ENCODE data around the gene C1QL1. TPM values are rescaled to one million over a fixed set of nuclear protein-coding genes. Genes with fewer than 3 reads are reported as not detected.

C1QL1 gene
- total RNA-seq, 1 experiment from 2014 or later: 3.5 TPM

- peak; percentile 89 for ATAC-seq
- TF ChIP-seq CTCF (IDR thresholded peaks at IDR 0.05 in 2 of 3, conservative IDR thresholded peaks at IDR 0.05 in 1 of 3; ENCODE audit: borderline replicate concordance in 1 of 3, insufficient read depth in 1 of 3, low read depth in 2 of 3, low read length in 2 of 3): peak in 2 of 3 experiments; percentile 26 to 29; a peak in 3 of 6 replicates
- TF ChIP-seq SP1 (IDR thresholded peaks at IDR 0.05; ENCODE audit: low read depth): no peak
- Histone ChIP-seq H2AFZ (ENCODE audit: low read depth, low read length, poor library complexity, severe bottlenecking) (no peak overlapping the region), H3K9me3 (ENCODE audit: control insufficient read depth in 1 of 2, insufficient read depth in 1 of 2, low read depth in 1 of 2, low read length in 2 of 2) (no peaks in the 10 kb centered on the region), H4K20me1 (ENCODE audit: insufficient read depth) (no peaks in the 10 kb centered on the region), H3K27me3 (ENCODE audit: insufficient read depth, low read length) (no peaks in the 10 kb centered on the region), H3K36me3 (ENCODE audit: control insufficient read depth in 1 of 2, insufficient read depth in 2 of 2, low read length in 2 of 2) (no peaks in the 10 kb centered on the region), H3K4me2 (ENCODE audit: low read length) (no peak overlapping the region), H3K4me3 (replicated peaks in 1 of 2; ENCODE audit: low read depth in 1 of 2, low read length in 2 of 2) (no peak overlapping the region), H3K4me1 (ENCODE audit: control insufficient read depth in 1 of 2, insufficient read depth in 2 of 2, low read length in 2 of 2) (peaks cover 6 to 11% of the 10 kb centered on the region in 2 experiments), H3K79me2 (ENCODE audit: insufficient read depth, low read length) (no peaks in the 10 kb centered on the region), H3K9ac (ENCODE audit: low read length) (no peak overlapping the region), H3K9me2 (ENCODE audit: insufficient read depth) (no peaks in the 10 kb centered on the region), H3K27ac (ENCODE audit: low read depth, low read length) (no peak overlapping the region)
- DNase-seq (ENCODE audit: low read depth, low spot score): no peak
- intact Hi-C loops (cut with micrococcal nuclease): no loop called here
- no TSS peak for BruUV-seq (replicated peaks)
- ChIA-PET POLR2A (no interaction called here), CTCF (interaction anchor here (1.0 kb wide), 1 partner anchor 42 kb away, joined by 4 read pairs; no protein-coding TSS in a partner anchor), RAD21 (ENCODE audit: low non-redundant PET in 1 of 2, low total read pairs in 2 of 2, uncharacterized antibody in 2 of 2, unreplicated experiment in 2 of 2) (no interaction called here)
Measured at GRCh38 chr17:44961921-44962350, 6.2 kb downstream of the C1QL1 start.

- no TSS peak for BruUV-seq (replicated peaks)
- ATAC-seq: no peak
- Histone ChIP-seq H3K36me3 (ENCODE audit: control insufficient read depth in 1 of 2, insufficient read depth in 2 of 2, low read length in 2 of 2) (no peaks in the 10 kb centered on the region), H3K4me1 (ENCODE audit: control insufficient read depth in 1 of 2, insufficient read depth in 2 of 2, low read length in 2 of 2) (peaks cover 6 to 11% of the 10 kb centered on the region in 2 experiments), H3K27ac (ENCODE audit: low read depth, low read length) (no peak overlapping the region; the same call in 1 of the 2 replicates), H3K9me3 (ENCODE audit: control insufficient read depth in 1 of 2, insufficient read depth in 1 of 2, low read depth in 1 of 2, low read length in 2 of 2) (no peaks in the 10 kb centered on the region), H2AFZ (ENCODE audit: low read depth, low read length, poor library complexity, severe bottlenecking) (no peak overlapping the region), H4K20me1 (ENCODE audit: insufficient read depth) (no peaks in the 10 kb centered on the region), H3K9ac (ENCODE audit: low read length) (no peak overlapping the region), H3K9me2 (ENCODE audit: insufficient read depth) (no peaks in the 10 kb centered on the region), H3K27me3 (ENCODE audit: insufficient read depth, low read length) (no peaks in the 10 kb centered on the region), H3K4me3 (replicated peaks in 1 of 2; ENCODE audit: low read depth in 1 of 2, low read length in 2 of 2) (no peak overlapping the region), H3K79me2 (ENCODE audit: insufficient read depth, low read length) (no peaks in the 10 kb centered on the region), H3K4me2 (ENCODE audit: low read length) (peak overlapping the region; percentile 25; the same call in 1 of the 2 replicates)
- POLR2A ChIA-PET: no interaction called here
- intact Hi-C loops (cut with micrococcal nuclease): no loop called here
- no peak for TF ChIP-seq SIN3A (IDR thresholded peaks at IDR 0.05; ENCODE audit: low read depth)
- TF ChIP-seq CBX3 (IDR thresholded peaks at IDR 0.05; ENCODE audit: low read depth): no peak
- TF ChIP-seq EGR1 (IDR thresholded peaks at IDR 0.05; ENCODE audit: low read depth): no peak
- TF ChIP-seq ZNF274 (IDR thresholded peaks at IDR 0.05; ENCODE audit: low read depth, low read length): no peak
- TF ChIP-seq POLR2A (IDR thresholded peaks at IDR 0.05; ENCODE audit: borderline replicate concordance, extremely low read depth, insufficient read depth, insufficient read length): no peak
- TF ChIP-seq SP1 (IDR thresholded peaks at IDR 0.05; ENCODE audit: low read depth): no peak
- no peak for TF ChIP-seq EZH2 (IDR thresholded peaks at IDR 0.05)
- TF ChIP-seq FOSL1 (IDR thresholded peaks at IDR 0.05; ENCODE audit: low read depth): no peak
- TF ChIP-seq ZBTB33 (IDR thresholded peaks at IDR 0.05; ENCODE audit: extremely low read depth, insufficient replicate concordance, low read length): no peak
- no peak for TF ChIP-seq SRF (IDR thresholded peaks at IDR 0.05; ENCODE audit: low read depth)
- no peak for TF ChIP-seq JUND (IDR thresholded peaks at IDR 0.05)
- no peak for TF ChIP-seq TCF7L2 (IDR thresholded peaks at IDR 0.05; ENCODE audit: borderline replicate concordance, extremely low read depth, insufficient read depth, insufficient read length)
- CTCF ChIA-PET: no interaction called here
- RAD21 ChIA-PET (ENCODE audit: low non-redundant PET in 1 of 2, low total read pairs in 2 of 2, uncharacterized antibody in 2 of 2, unreplicated experiment in 2 of 2): no interaction called here
- no peak for DNase-seq (ENCODE audit: low read depth, low spot score)
Measured at GRCh38 chr17:44960691-44961090, 7.4 kb downstream of the C1QL1 start.
